Fibroblast of skin of left biceps (primary cell): Measurements from ENCODE around the gene PTPRU.
A peak's percentile ranks its signal among the peaks of the same experiment; 100 is the strongest.
"Not testable (repeated sequence)": the region's sequence is repeated elsewhere in the genome, so short reads cannot be mapped to it uniquely, and the experiment has no call there.

Source experiments
- DNase-seq, 2 experiments: peaks; one replicate each; pipeline ENCODE4 v3.0.0-alpha.2; 2013; ENCODE audit warnings: low read depth in 2 of 2

PTPRU gene

DNA sequence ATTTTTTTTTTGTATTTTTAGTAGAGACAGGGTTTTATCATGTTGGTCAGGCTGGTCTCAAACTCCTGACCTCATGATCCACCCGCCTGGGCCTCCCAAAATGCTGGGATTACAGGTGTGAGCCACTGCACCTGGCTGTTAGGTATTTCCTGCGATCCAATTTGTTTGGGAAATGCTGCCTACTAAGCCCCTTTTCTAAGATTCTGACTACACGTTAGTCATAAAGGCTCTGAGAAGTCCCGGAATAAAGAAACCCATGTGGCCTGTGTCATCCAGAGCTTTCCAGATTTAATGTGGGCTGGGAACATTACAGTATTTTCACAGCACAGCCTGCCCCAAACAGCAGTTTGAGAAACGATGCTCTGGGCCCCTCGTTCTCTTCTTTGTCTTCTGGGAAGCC, 14.1 kb upstream of the PTPRU start:
- DNase-seq: not testable (repeated sequence)

DNA sequence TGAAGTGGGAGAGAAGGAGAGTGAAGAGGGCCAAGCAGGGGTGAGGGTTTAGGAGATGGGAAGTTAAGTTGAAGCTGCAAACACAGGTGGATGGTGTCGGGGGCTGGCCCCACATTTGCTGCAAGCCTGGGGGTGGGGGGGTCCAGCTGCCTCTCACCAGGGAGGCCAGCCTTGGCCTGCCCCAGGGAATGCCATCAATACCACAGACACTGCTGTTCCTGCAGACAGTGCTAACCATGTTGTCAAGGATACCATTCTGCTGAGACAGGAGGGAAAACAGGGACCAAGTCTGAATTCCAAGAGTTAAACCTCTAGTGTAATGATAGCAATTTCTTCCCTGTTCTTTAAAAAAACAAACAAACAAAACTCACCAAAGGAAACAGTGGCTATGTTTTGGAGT, 13.6 kb upstream of the PTPRU start:
- DNase-seq: no peak

DNA sequence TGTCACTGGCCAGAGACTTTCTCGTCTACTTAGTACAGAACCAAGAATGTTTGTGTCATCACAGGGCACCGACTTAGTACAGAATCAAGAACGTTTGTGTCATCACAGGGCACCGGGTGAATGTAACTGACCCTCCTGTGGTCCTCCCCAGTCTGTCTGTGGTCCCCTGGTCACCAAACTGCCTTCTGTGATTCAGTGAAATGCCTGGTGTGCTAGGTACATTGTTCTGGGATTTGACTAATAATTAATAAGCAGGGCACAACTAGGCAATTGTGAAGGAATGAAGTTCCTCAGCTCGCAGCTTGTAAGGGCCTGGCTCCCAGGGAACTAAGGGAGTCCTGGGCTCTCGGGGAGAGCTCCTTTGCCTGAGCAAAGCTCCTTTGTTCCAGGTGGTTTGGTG, 12.8 kb upstream of the PTPRU start:
- DNase-seq: no peak

DNA sequence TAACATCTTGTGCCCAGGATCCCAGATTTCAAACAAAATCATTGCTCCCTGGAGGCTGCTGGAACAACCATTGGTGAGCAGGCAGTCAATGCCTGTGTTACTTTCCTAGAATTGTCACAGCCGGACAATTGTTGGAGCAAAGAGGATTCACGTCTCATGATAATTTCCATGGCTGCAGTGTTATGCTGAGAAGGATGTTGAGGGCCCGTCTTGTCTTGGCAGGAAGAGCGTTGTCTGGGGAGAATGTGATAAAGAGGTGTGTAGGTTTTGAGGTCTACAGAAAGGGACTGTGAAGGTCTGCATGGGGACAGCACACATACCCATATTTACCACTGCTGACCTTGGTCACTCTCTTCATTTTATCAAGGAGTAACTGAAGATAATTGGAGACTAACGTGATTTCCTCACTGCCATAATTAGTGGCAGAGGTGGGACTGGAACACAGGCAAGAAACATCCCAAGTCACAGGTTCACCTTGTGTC, 11.9 kb upstream of the PTPRU start:
- DNase-seq: no peak

DNA sequence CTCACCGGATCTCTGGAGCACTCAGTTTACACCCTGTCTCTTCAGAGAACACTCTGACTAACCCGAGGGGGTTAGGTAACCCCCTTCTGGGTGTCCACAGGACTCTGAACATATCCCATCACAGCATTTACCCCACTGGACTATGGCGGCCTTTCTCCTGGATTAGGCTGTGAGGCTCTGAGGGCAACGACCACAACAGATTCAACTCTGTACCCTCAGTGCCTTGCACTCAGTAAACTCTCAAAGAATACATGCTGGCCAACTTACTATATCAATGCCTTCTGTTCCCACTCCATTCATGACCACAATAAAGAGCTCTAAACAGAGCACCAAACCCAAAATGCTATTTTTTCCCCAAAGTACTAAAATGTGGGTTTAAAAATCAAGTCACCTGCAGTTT, 11.0 kb upstream of the PTPRU start:
- no peak for DNase-seq

DNA sequence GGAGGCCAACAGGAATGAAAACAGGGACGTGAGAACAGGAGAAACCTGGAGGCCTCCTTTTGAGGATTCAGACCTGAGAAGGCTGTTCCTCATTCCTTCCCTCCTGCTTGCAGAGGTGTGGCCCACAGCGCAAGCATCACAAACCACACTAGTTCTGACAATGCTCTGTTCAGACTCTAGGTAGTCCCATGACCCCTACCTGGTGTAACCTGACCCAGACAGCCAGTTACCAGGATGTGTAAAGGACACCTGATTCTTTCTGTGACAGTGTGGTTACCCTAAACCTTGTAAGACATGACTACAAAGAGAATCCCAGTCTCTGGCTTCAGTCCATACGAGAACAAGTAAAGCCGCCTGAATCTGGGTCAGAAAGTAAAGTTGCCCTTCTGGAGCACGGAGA, 8.8 kb upstream of the PTPRU start:
- DNase-seq: no peak

DNA sequence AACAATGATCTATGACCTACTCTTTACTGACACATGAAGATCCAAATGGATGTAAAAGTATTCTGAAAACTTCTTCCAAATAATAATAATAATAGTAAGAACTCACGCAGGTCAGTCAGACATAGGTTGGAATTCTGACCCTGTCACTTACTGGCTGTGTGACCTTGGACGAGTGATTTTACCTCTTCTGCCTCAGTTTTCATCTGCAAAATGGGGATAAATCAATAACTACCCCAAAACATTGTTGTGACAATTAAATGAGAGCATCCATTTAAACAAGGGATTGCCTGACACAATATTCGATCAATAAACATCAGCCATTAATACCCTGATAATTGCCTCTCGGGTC, 6.1 kb upstream of the PTPRU start:
- DNase-seq: no peak

DNA sequence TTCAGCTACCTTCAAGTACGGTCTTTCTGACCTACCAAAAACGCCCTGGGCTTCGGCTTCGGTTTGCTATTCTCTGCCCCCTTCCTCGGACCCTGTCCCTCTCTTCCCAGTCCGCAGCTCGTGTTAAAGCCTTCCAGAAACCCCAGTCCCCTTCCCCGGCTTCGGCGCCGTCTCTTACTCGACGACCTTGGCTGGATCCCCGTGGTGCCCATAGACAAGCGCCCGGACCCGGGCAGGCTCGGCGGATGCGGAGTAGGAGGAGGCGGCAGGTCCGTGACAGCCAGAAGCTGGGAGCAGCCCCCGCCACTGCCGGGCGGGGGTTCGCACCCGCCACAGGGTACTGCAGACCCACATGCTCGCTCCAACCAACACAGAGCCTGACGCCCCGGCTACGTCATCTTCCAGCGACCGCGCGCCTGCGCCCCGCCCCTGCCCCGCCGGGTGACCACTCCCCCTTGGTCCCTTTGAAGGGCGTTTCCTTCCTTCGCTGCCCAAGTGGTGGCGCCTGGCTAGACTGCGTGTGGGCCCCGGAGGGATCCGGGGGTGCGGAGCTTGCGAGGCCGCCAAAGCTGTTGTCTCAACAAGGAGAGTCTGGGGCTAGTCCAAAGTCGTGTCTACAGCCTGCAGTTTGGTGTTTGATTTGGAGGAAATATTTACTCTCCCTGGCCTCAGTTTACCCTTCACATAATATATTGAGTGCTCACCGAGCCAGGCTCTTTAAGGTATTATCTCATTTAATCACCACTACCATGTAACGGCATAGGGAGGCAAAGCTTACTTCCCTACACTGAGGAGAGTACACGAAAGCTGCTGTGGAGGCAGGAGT, 5.6 kb upstream of the PTPRU start, which contains the start of gene MECR:
TSS of gene MECR (minus strand) at position 382 of the 826 bp plus-strand sequence. CDS start at position 354, 28 bp downstream.
- DNase-seq: peak; percentile 81

DNA sequence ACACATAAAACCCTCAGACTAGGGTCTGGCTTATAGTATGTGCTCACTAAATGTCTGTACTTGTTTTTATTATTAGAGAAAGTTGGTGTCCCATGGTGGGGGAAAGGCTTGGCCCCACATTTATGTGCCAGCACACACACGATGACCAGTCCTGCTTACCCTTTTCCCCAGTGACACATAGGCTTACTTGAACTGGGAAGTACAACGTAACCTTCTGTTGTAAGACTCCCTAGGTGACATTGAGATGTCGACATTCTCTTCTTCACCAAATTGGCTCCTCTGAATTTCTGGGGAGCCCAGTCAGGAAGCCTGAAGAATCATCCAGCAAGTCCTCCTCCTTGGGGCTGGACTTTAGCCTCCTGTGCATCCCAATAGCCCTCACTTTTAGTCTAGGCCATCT, 3.9 kb upstream of the PTPRU start:
- no peak for DNase-seq

DNA sequence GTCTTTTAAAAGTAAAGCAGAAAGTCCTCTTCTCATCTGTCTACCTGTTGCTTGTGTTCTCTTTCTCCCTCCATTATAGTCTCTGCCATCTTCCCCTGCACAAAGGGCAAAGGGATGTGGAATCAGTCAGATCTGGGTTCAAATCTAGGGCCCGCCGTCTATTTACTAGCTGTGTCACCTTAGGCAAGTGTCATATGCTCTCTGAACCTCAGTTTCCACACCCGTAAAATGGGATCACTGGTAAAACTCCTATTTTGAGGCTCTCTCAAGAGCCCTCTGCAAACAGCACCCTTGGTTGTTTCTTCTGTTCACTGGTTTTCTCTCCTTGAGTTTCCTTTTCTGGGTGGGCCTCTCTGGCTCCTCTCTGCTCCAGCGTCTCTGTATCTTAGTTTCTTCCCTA, 2.6 kb upstream of the PTPRU start:
- DNase-seq: no peak

DNA sequence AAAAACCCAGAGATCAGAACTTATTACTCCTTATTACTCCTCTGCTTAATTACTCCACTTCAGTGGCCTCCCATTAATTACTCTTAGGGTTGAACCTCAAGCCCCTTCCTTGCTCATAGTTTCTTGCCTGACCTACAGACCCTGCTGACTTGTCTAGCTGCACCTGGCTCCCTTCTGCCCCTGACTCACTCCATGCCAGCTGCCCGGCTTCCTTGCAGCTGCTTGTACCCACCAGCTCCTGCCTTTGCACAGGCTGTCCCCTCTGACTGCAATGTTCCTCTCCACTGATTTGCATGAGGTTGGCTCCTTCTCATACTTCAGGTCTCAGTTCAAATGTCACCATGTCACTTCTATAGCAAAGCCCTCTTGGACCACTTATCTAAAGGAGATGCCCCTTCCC, 1.9 kb upstream of the PTPRU start:
- DNase-seq: no peak

DNA sequence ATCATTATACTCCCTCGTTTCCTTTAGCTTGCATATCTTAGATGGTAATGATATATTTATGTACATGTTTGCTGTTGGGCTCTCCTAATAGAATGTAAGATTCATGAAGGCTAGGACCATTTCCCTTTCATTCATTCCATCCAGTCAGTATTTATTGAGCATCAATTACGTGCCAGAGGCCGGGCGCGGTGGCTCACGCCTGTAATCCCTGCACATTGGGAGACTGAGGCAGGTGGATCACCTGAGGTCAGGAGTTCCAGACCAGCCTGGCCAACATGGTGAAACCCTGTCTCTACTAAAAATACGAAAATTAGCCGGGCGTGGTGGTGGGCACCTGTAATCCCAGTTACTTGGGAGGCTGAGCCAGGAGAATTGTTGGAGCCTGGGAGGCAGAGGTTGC, 1.4 kb upstream of the PTPRU start:
- not testable (repeated sequence) for DNase-seq

DNA sequence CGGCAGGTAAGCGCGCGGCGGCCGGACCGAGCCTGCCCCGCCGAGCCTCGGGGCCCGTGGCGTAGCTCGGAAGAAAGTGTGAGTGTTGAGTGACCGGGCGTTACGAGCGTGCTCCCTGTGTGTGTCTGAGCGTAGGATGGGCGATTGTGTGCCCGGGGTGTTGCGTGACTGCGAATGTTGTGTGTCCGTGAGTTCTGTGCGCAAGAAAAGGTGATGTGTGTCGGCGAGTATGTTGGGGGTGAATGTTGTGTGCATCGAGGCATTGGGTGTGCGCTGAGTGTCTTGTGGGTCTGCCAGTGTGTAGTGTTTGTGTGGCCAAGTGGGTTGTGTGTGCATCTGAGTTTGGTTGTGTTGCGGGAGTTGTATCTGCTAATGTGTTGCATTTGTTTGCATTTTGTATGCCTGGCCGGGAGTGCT, 398 bp downstream of the PTPRU start:
- no peak for DNase-seq

DNA sequence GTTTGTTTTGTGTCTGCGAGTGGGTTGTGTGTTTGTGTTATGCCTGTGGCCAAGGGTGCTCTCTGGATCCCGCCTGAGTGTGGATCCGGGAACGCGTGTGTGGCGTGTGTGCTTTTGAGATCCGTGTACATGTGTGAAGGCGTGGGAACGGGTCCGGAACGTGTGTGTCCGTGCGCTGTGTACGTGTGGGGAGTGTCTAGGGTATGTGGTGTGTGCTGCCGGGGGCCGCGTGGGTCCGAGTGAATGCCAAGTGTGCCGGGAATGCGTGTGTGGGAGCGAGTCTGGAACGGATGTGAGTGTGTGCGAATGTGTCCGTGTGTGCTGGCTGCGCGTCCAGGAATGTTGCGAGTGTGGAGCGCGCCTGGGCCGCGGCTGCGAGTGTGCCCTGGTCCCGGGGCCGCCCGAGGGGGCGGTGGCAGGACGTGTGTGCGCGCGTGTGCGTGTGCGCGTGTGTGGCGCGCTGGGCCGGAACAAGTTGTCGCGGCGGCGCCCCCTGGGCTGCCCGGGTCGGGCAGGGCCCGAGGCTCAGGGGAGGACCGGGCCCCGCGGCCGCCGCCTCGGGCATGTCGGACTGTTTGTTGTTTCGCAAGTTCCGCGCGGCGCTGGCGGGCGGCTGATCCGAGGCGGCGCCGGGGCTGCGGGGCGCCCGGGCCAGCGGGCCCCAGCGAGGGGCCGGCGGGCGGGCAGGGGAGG, 953 bp downstream of the PTPRU start:
- no peak for DNase-seq

DNA sequence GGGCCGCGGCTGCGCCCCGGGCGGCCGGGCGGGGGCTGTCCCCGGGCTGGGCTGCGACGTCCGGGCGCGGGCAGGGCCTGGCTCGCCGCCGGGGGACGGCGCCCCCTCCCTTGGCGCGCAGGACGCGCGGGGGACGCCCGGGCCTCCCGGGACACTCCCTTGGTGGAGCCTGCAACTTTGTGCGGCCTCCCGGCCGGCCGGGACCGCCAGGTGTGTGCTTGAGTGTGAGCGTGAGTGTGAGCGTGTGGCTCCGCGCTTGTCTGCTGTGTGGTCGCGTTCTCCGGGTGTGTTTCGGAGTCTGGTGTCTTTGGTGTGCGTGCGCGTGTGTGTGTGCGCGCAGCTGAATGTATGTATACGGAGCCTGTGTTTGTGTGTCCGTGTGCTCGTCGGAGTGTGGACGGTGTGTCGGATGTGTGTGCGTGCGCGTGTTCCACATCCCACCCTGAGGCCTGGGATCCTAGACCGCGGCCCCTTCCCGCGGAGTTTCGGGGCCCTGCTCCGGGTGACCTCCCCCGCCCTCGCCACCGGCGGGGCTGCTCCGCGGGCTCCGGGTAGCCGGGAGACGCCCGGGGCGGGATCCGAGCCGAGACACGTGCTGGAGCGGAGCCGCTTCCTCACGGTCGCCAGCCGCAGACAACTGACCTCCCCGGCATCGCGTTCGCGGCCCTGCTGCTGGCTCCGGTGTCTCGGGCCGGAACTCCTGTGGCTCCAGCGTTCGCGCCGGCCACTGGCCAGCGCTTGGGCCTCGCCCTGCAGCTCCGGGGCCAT, 1.7 kb downstream of the PTPRU start:
- DNase-seq: no peak

DNA sequence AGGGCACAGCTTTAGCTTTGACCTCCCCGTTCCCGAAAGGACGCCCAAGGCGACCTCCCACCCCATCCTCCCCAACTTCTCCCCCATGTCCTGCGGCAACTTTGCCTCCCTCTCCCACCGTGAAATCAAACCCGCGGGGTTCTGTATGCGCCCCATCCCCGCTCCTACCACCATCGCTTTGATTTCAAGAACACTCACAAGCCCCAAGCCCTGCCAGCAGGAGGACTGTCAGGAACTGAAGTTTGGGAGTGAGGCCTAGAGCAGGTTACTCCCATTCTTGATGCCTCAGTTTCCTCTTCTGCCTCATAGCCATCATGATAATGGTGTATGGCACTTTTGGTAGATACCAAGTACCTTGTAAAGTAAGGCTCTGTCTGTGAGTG, 2.3 kb downstream of the PTPRU start:
- DNase-seq: no peak

DNA sequence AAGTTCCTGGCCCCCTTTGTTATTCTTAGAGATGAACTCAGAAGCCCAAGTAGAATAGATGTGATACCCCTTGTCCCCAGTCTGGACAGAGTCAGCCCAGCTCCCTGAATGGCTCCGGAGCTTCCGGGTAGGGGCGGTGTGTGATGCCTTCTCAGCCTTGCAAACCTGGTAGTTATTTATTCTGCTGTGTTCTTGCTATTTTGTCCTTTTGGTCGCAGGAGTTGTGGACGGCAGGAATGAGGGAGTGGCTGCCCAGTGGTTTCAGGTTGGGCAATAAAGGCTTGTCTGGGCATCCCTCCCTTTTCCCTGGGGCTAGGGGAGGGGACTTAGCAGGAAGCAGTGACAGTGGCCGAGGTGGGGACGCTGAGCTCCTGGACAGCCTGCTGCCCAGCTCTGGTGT, 2.8 kb downstream of the PTPRU start:
- no peak for DNase-seq

DNA sequence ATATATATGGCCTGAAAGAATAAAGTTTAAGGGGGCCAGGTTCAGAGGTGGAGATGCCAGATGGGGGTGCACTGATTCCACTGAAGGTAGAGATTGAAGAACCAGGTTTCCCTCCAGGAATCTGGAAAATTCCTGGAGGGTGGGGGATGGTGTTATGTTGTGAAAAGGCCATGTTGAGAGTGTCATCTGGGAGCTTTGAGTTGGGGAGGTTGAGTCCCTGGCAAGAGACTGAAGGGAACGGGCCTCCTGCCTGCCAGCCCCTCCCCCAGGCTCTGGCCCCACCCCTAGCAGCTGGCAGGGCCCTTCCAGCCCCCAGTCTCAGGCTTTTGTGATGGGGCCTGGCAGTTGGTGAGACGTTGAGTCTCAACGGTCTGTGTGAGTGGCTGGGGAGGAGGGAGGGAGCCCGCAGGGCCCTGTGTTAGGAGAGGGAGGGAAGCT, 4.1 kb downstream of the PTPRU start:
- no peak for DNase-seq

DNA sequence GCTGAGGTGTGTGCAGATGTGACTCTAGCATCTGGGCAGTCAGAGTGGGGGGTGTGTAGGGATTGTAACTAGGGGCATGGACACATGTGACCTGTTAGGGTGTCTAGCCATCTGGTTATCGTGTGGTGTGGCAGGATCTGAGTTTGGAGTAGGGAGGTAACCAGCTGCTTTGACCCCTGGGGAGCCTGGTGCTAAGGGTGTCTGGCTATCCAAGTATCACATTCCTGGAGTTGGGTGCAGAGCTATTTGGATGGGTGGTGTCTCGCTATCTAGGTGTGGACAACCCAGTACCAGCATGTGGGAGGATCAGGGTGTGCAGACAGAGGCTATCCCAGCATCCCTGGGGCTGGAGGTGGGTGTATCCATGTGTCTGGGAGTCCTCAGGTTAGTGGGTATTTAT, 4.7 kb downstream of the PTPRU start:
- DNase-seq: no peak

DNA sequence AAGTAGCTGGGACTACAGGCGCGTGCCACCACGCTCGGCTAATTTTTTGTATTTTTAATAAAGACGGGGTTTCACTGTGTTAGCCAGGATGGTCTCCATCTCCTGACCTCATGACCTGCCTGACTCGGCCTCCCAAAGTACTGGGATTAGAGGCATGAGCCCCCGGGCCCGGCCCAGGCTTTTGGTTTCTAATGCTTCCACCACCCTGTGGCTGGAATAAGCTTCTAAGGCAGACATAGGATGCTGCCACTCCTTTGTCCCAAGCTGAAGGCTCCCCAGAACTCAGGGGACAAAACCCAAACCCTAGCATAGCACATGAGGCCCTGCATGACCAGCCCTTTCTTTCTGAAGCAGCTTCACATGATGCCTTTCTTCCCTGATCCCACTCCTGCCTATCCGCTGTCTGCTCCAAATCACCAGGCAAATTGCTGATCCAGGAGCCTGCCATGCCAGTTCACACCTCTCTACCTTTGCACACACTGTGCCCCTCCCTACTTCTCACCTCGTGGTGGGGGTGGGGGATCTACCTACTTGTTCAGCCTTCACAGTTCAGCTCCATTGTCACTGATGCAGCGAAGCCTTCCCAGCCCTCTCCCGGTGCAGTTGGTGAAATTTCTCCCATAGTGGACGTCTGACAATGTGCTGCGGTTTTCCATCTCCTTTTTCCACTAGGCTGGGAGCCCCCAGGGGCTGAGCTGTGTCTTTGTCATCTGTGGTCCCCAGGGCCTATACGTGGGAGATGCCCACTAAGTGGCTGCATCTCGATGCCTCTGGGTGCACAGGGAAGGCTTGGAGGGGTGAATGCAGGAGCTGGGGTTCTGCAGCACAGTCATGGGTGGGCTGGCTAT, 6.9 kb downstream of the PTPRU start:
- no peak for DNase-seq

DNA sequence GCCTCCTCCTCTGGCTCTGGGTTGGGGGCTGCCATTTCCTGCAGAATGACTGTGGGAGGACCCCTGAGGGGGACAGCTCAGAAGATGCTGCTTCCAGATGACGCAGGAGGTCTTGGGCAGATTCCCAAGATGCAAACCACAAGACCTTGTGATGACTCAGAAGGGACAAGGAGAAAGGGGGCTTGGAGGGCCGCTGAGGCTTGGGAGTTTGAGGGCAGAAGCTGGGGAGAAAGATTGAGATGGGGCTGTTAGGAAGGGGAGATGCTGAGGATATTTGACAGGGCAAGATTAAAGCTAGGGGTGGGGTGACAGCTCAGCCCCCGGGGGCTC, 7.5 kb downstream of the PTPRU start:
- DNase-seq: peak in 1 of 2 experiments; percentile 62

DNA sequence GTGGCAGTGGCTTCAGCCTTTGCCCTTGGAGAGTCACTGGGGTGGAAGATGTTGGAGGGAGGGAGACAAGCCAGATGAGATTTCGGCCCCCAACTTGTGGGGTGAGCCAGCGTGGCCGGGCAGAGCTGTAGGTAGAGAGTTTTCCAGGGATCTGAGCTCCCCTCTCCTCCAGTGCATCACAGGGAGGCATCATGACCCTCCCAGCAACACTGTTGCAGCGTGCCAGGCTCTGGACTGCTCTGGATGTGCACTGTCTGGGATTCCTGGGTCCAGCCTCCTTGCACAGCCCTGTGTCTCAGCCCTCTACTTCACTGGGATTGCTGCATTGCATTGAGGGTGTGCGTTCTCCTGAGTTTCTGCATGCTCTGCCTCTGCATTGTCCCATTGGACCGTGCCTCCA, 8.9 kb downstream of the PTPRU start:
- no peak for DNase-seq
